Activated T-helper 17 cell treated with anti-CD3 and anti-CD28 coated beads, Interleukin-2, amount 50 U/mL, for 72 hours (primary cell): Measurements from ENCODE around the gene TPPP. TPM values are rescaled to one million over a fixed set of nuclear protein-coding genes. Genes with fewer than 3 reads are reported as not detected.
A peak's percentile ranks its signal among the peaks of the same experiment; 100 is the strongest.

ENCODE experiments used
- ATAC-seq: fragments of 150-1000 bp; cut with Tn5 transposase; replicated peaks from 2 replicates; pipeline ENCODE4 v1.10.0; 2021; ENCODE audit warnings: mild to moderate bottlenecking, moderate library complexity
- H3K27ac Mint-ChIP-seq: one replicate; pipeline ENCODE4 v1.8.0; 2022; ENCODE audit warnings: mixed read lengths
- H3K27me3 Mint-ChIP-seq: one replicate; pipeline ENCODE4 v1.8.0; 2022; ENCODE audit warnings: mixed read lengths
- H3K36me3 Mint-ChIP-seq: one replicate; pipeline ENCODE4 v1.8.0; 2022; ENCODE audit warnings: low read depth, mild to moderate bottlenecking, mixed read lengths
- H3K4me1 Mint-ChIP-seq: one replicate; pipeline ENCODE4 v1.8.0; 2022; ENCODE audit warnings: mixed read lengths
- H3K4me3 Mint-ChIP-seq: one replicate; pipeline ENCODE4 v1.8.0; 2022; ENCODE audit warnings: mild to moderate bottlenecking, mixed read lengths
- H3K9me3 Mint-ChIP-seq: one replicate; pipeline ENCODE4 v1.8.0; 2022; ENCODE audit warnings: mixed read lengths
- total RNA-seq, 2 donors: library from RNA; stranded (reverse); gene quantifications; one replicate each; pipeline ENCODE4 v1.2.3, GENCODE V29; 2022

TPPP gene
- total RNA-seq, 2 donors from 2014 or later, result 0.19 to 1.4 TPM

DNA sequence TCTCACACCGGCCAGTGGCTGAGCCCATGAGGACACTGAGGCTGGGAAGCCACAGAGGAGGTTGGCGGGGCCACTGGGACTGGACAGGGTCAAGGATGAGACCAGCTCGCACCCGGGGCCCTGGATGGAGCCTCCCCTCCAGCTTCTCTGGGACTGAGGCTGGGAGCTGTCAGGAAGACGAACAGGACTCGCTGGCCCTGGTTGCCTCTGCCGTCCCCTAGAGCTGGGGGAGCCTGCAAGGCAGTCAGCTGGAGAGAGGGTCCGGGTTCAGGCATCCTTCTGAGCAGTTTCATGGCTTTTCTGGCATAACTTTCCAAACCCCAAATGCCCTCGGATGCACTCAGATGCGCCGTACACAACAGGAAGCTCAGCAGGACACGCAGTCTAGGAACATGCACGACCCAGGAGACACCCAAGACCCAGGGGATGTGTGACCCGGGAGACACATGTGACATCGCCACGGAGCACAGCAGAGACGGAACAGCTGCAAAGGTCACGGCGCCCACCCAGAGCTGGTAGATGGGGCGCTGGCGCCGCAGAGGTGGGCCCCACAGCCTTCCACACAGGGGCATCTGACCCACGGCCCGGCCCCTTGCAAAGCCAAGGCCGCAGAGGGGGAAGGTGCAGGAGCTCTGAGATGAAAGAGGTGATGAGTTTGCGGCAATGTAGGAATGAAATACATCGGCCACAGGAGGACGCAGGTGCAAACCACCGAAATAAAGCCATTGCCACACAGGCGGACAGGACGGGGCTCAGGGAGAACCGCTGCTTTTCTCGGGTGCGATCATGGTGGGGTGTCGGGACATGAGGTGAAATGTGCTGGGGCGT lies 17.1 kb downstream of the TPPP start:
- H3K4me3 Mint-ChIP-seq, result no peak overlapping the region
- ATAC-seq, result no peak
- no peak overlapping the region for H3K27ac Mint-ChIP-seq
- H3K9me3 Mint-ChIP-seq, result no peaks in the 10 kb centered on the region
- H3K4me1 Mint-ChIP-seq, result no peaks in the 10 kb centered on the region
- no peaks in the 10 kb centered on the region for H3K27me3 Mint-ChIP-seq
- H3K36me3 Mint-ChIP-seq, result no peaks in the 10 kb centered on the region

DNA sequence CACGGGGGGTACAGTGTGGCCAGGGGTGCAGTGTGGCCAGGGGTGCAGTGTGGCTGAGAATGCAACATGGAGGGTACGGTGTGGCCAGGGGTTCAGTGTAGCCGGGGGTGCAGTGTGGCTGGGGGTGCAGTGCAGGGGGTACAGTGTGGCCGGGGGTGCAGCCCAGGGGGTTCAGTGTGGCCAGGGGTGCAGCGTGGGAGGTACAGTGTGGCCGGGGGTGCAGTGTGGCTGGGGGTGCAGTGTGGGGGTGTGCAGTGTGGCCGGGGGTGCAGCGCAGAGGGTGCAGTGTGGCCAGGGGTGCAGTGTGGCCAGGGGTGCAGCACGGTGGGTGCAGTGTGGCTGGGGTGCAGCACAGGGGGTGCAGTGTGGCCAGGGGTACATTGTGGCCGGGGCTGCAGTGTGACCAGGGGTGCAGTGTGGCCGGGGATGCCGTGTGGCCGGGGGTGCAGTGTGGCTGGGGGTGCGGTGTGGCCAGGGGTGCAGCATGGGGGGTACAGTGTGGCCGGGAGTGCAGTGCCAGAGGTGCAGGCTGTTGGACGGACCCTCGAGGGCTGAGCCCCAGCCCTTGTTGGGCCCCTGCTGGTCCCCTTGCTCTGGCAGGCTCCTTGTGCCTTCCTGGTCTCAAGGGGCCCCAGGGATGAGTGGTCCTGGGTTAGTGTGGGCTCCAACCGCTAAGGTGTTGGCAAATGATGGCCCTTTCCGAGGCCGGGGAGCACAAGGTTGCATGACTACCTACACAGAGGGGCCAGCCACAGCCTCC lies 17.9 kb downstream of the TPPP start:
- Mint-ChIP-seq H3K4me1 (no peaks in the 10 kb centered on the region), H3K9me3 (no peaks in the 10 kb centered on the region), H3K27ac (no peak overlapping the region), H3K4me3 (no peak overlapping the region), H3K27me3 (no peaks in the 10 kb centered on the region), H3K36me3 (no peaks in the 10 kb centered on the region)
- no peak for ATAC-seq

DNA sequence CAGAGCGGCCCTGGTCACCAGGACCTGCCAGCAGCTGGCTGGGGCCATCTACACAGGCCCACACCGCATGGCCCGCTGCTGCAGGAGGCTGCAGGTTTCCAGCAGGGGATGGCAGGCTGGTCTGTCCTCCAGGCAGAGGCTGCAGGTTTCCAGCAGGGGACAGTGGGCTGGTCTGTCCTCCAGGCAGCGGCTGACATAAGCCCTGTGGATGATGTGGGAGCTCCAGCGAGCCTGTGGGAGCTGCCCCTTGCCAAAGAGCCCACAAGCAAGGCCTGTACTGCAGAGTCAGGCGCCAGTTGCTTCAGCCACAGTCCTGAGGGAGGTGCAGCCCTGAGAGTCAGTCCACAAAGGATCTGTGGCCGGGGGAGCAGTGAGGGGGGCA lies 18.5 kb downstream of the TPPP start:
- H3K27me3 Mint-ChIP-seq, result no peaks in the 10 kb centered on the region
- ATAC-seq, result no peak
- H3K4me1 Mint-ChIP-seq, result no peaks in the 10 kb centered on the region
- H3K4me3 Mint-ChIP-seq, result no peak overlapping the region
- no peaks in the 10 kb centered on the region for H3K36me3 Mint-ChIP-seq
- H3K9me3 Mint-ChIP-seq, result no peaks in the 10 kb centered on the region
- no peak overlapping the region for H3K27ac Mint-ChIP-seq

DNA sequence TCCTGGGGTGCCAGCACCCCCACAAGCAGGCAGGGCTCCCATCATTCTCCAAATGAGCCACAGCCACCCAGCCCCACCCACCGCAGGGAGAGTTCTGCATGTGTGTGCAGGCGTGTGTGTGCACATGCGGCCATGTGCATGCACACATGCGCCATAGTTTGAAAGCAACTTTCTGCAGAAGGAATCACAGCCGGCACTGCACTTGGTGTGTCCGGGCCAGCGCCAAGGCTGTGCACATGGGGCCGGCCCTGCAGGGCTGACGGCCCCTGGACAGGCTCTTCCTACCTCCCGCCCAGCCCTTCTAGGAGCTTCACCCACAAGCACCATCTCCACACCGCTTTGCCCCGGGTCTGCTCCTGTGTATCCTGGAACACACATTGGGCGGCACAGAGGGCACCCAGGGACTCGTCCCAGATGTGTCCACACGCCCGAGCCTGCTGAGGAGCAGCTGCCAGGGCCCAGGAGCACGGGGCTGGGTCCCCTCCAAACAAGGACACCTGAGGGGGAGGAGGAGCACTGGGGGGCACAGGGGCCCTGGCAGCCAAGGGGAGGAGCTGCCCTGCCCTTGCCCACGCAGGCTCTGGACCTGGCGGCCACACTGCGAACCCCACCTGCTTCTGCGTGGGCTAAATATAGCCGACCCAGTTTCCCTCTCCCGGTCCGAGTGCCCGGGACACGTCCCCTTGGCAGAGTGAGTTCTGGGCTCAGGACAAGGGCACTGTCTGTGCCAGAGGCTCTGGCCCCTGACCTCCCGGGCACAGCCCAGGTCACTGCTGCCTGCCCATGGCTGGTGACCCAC lies 19.1 kb downstream of the TPPP start:
- no peak overlapping the region for H3K27ac Mint-ChIP-seq
- H3K4me3 Mint-ChIP-seq, result no peak overlapping the region
- no peaks in the 10 kb centered on the region for H3K27me3 Mint-ChIP-seq
- H3K36me3 Mint-ChIP-seq, result no peaks in the 10 kb centered on the region
- H3K9me3 Mint-ChIP-seq, result no peaks in the 10 kb centered on the region
- ATAC-seq, result no peak
- no peaks in the 10 kb centered on the region for H3K4me1 Mint-ChIP-seq

DNA sequence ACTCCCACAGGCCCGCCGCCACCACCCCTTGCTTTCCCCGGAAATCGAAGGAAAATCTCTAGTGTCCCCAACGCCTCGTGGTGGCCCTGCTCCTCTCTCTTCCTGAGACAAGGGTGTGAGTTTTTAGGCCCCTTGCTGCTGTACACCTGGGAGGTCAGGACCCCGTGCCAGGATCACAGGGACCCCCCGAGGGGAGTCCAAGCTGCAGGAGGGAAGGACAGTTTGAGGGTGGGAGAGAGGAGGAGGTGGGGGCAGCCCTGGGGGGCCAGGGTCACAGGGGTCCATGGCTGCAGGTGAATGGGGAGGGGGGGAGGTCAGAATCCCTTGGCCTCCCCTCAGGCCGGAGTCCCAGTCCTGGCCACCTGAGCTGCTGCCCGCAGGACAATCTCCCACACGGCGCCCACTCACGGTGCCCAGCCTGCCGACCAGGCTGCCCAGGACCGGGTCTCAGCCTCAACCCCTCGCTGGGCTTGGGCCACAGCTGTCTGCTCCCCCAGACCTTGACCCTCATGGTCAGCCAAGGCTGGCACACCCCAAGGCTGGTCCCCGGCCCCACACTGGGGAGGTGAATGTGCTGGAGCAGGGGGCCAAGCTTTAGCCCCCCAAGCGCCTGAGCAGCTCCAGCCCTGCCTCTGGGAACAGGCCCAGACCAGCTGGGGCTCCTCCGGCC lies 19.9 kb downstream of the TPPP start:
- Mint-ChIP-seq H3K4me3 (peak overlapping the region; percentile 53), H3K27me3 (no peaks in the 10 kb centered on the region), H3K4me1 (no peaks in the 10 kb centered on the region), H3K36me3 (no peaks in the 10 kb centered on the region), H3K9me3 (no peaks in the 10 kb centered on the region), H3K27ac (peak overlapping the region; percentile 68)
- ATAC-seq, result no peak

DNA sequence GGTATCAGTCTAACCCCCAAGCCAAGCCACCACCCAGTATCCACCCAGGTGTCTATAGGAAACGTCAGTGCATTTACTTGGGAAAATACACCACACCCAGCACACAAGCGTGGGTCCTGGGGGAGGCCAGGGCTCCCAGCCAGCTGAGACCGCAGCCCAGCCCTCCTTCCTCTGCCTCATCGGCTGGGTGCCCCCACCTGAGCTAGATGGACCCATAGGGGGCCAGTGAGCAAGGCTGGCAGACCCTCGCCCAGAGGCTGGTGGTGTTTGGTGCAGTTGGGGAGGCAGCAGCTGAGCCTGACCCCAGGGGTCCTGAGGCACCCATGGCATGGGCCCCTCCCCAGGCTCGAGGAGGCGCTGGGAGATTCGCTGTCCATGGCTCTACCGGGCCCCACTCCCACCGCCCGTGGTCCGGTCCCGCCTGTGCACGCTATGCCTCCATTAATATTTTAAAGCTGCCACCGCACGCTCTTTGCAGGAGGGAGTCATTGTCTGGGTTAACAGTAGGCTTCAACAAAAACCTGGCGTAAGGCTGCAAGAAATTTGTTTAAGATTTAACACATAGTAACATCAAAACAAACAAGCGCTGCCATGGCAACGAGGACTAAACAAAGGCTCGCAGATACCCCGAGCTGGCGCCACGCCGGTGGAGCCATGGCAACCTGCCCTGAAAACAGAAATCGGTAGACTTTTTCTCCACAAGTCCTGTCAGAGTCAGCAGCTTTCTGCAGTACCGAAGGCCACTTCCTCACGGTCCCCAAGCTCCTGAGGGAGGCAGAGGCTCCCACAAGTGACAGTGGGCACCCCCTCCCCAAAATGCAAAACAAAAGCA lies 20.6 kb downstream of the TPPP start:
- Mint-ChIP-seq H3K4me1 (peaks cover 2% of the 10 kb centered on the region), H3K9me3 (no peaks in the 10 kb centered on the region), H3K36me3 (peaks cover 2% of the 10 kb centered on the region), H3K4me3 (peak overlapping the region; percentile 53), H3K27ac (peak overlapping the region; percentile 68), H3K27me3 (no peaks in the 10 kb centered on the region)
- peak; percentile 41 for ATAC-seq

DNA sequence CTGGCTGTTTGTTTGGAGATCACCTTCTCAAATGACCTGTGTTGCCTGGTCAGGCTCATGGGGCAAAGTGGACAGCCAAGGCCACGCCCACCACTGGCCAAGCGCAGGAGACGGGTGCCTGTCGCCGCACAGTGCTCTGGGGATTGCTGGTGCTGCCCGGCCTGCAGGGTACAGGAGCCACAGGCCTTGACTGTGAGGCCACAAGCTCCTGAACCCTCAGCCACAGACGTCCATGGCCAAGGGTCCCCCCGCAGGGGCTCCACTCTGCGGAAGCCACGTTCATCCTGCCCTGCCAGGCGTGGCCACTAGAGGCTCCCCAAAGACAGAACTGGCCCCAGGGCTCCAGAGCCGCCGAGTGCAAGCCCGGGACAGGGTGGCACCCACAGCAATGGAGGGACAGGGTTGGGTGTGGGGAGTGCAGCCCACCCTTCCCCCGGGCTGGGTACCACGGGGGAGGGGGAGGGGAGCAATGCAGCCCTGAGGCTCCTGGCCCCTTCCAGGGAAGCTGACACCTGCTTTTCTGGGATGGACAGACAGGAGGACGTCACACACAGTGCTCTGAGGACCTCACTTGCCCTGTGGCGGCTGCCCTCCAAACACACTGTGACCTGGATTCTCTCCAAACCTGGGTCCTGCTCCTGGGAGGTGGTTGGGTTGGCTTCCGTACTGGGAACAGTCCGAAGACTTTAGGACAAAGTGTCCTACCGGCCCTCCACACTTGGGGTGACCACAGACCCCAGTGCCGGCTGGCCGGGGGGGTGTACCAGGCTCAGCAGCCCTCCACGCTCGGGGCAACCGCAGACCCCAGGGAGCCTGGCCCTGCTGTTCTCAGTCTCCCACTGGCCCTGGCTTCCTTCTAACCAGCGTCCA lies 21.5 kb downstream of the TPPP start:
- H3K27ac Mint-ChIP-seq, result no peak overlapping the region
- peak; percentile 81 for ATAC-seq
- H3K36me3 Mint-ChIP-seq, result peaks cover 11% of the 10 kb centered on the region
- peak overlapping the region; percentile 53 for H3K4me3 Mint-ChIP-seq
- H3K27me3 Mint-ChIP-seq, result no peaks in the 10 kb centered on the region
- peaks cover 5% of the 10 kb centered on the region for H3K4me1 Mint-ChIP-seq
- no peaks in the 10 kb centered on the region for H3K9me3 Mint-ChIP-seq

DNA sequence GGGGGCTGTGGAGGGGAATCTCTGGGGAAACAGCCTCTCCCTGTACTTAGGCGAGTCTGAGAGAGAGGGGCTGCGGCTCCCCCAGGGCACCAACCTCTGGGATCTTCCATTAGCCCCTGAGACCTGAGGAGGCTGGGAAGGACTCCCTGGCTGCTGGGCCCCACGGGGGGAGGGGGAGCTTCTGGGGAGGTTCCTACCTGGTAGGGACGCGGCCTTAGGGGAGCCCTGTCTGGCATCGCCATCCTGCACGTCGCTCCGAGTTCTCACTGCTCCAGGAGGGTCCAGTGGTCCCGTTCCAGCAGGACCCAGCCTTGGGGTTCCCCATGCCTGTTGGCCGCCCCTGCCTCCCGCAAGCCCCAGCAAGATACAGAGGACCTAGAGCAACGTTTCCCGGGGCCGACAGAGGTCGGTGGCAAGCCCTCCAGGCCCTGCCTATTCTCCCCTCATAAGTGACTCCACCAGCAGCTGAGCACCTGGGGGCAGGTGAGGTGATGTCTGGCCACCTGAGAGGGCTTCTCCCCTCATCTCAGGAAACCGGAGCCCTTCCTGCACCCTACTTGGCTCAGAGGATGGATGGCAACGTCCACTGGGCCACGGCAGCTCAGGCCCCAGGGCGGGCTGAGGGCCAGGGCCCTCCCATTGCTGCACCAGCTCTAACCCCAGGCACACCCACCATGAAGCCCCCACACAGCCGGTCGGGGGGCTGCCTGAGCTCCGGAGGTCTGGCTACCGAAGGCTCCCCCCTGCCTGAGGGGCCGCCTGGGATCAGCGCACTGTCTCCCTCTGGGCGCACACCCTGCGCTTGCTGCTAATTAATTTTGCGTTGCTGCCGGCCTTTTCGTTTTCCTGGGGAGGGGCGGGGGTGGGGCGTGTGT lies 22.5 kb downstream of the TPPP start:
- Mint-ChIP-seq H3K36me3 (peaks cover 11% of the 10 kb centered on the region), H3K27ac (no peak overlapping the region), H3K27me3 (no peaks in the 10 kb centered on the region), H3K4me3 (no peak overlapping the region), H3K9me3 (no peaks in the 10 kb centered on the region), H3K4me1 (peaks cover 5% of the 10 kb centered on the region)
- no peak for ATAC-seq

DNA sequence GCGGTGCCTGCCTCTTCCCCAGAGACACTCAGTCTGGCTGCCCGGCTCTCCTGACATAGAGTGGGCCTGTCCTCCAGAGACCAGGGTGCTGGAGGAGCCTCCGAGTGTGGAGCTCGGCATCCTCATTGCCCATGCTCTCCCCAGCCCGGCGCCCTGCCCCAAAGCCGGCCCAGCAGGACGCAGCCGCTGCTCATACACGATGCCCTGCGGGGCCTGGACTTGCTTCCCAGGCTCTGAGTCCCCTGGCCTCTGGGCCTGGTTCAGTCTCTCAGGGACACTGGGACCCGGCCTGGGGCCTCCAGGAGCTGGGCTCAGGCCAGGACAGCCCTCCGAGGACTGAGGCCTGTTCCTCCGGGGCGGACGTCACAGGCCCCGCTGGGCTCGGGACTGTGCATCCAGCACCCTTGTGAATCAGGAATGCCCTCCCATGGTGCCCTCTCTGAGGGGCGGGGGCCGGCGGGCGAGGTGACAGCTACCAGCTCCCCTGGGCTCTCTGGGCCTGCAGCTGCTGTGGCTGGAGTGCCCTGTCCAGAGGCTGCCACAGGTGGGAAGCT lies 23.2 kb downstream of the TPPP start:
- Mint-ChIP-seq H3K4me1 (peaks cover 5% of the 10 kb centered on the region), H3K27ac (no peak overlapping the region), H3K9me3 (no peaks in the 10 kb centered on the region), H3K36me3 (peaks cover 11% of the 10 kb centered on the region), H3K27me3 (no peaks in the 10 kb centered on the region), H3K4me3 (no peak overlapping the region)
- ATAC-seq, result no peak

DNA sequence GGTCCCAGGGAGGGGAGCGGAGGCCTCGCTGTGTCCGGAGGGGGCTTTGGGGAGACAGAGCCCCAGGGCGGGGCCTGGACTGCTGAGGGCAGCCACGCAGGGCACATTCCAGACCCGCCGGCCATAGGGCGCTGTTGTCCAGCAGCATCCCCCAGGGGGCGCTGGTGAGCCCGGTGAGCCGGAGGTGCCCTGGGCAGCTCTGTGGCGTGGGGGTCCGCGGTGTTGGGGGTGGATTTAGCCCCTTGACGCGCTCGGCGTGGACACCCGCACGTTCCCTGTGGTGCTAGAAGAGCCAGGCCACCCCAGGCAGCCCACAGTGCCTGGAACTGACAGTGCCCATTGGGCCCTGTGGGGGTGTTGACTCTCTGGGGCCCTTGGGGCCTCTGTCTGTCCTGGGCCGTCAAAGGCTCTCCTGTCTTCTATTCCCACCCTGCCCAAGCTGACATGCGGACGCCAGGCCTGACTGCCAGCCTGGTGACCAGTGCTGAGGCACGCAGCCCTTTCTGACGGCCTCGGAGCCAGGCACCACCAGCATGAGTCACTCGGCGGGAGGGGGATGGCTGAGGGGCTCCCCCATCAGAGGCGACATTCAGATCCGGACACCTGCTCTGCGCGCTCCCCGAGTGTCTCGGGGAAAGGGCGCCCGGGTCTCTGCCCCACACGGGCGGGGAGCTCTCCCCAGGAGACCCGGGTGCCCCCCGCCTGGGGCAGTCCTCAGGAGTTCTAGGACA lies 23.9 kb downstream of the TPPP start:
- peak; percentile 31 for ATAC-seq
- Mint-ChIP-seq H3K36me3 (peaks cover 11% of the 10 kb centered on the region), H3K4me3 (no peak overlapping the region), H3K9me3 (no peaks in the 10 kb centered on the region), H3K27ac (no peak overlapping the region), H3K27me3 (no peaks in the 10 kb centered on the region), H3K4me1 (peaks cover 5% of the 10 kb centered on the region)

DNA sequence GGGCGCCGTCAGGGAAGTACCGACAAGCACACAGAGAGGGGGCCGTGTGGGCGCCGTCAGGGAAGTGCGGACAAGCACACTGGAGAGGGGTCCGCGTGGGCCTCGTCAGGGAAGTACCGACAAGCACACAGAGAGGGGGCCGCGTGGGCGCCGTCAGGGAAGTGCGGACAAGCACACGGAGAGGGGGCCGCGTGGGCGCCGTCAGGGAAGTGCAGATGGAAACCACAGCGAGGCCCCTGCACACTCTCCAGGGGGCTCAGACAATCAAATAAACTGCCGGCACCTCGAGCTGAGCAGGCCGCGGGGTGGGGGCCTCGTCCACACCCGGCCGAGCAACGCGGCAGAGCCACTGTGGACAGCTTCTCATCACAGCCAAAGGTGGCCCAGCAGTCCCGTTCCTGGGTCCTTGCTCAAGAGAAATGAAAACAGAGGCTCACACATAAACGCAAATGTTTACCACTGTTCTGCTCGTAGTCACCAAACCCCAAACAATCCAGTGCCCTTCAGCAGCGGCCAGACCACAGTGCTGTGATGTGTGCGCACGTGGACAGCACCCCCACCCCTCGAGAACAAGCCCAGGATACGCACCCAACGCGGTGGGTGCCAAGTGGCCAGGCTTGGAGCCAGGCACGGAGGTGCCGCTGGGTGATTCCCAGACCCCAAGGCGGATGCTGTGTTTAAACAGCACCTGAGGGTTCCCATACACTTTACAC lies 24.7 kb downstream of the TPPP start:
- Mint-ChIP-seq H3K27me3 (no peaks in the 10 kb centered on the region), H3K4me1 (peaks cover 5% of the 10 kb centered on the region), H3K9me3 (no peaks in the 10 kb centered on the region), H3K27ac (no peak overlapping the region), H3K36me3 (peaks cover 11% of the 10 kb centered on the region), H3K4me3 (no peak overlapping the region)
- ATAC-seq, result no peak
